ENCODE results near the gene CPB2. TPM values are rescaled to one million over a fixed set of nuclear protein-coding genes. Genes with fewer than 3 reads are reported as not detected.

The CPB2 gene
- total RNA-seq, 1 experiment from 2014 or later = 0.15 TPM

DNA sequence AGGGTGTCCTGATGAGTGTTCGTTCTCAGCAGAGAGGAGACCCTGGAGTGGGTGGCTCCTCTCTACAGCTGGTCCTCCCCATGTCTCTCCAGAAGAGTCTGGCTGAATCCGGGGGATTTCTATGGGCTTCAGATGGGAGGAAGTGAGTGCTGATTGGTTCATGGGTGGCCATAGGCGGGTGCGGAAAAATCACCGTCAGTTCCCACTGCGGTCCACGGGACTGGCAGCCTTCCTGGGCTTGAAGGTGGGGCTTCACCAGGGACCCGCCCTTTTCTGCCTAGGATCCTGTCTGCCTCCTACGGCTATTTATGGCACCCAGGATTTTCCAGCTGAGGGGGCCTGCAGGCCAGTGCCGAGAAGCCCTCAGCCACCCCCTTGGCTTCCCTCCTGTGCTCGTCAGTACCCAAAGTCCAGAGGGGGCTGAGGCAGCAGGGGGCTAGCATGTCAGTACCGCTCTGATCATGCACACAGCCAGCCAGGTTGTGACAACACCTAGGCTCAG is 18.4 kb downstream of the CPB2 start (continued):
- TF ChIP-seq CBX3 (IDR thresholded peaks at IDR 0.05; ENCODE audit: low read depth) (no peak), ELF1 (IDR thresholded peaks at IDR 0.05; ENCODE audit: borderline replicate concordance, low read depth) (no peak), JUND (IDR thresholded peaks at IDR 0.05) (no peak), SIN3A (IDR thresholded peaks at IDR 0.05; ENCODE audit: low read depth) (no peak), POLR2A (IDR thresholded peaks at IDR 0.05; ENCODE audit: borderline replicate concordance, extremely low read depth, insufficient read depth, insufficient read length) (no peak), SP1 (IDR thresholded peaks at IDR 0.05; ENCODE audit: low read depth) (no peak), ZNF274 (IDR thresholded peaks at IDR 0.05; ENCODE audit: low read depth, low read length) (no peak), SRF (IDR thresholded peaks at IDR 0.05; ENCODE audit: low read depth) (no peak), EZH2phosphoT487 (IDR thresholded peaks at IDR 0.05; ENCODE audit: borderline replicate concordance) (no peak), ZFX (IDR thresholded peaks at IDR 0.05) (no peak)

DNA sequence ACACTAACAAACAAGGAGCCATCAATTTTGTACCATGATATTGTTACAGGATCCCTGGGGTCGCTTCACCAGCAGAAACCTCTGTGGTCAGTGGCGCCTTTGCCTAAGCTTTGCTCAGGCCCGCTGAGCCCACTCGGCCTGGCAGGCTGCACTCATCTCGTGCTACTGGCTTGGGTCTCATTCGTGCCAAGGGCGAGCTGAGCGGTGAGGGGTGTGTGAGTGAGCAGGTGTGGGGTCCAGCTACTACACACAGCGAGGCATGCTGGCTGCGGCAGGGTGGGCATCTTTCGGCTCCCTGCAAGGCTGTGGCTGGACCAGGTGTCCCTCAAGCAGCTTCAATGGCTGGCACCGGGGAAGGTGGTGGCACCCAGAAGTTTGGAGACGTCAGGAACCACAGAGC is 19.1 kb downstream of the CPB2 start:
- intact Hi-C loops (cut with micrococcal nuclease) = no loop called here
- CTCF ChIA-PET = no interaction called here

More for the DNA sequence above, 19.1 kb downstream of the CPB2 start:
- Histone ChIP-seq H2AFZ (ENCODE audit: low read depth, low read length, poor library complexity, severe bottlenecking) (no peak overlapping the region), H3K9ac (ENCODE audit: low read length) (no peak overlapping the region), H3K27ac (ENCODE audit: low read depth, low read length) (no peak overlapping the region), H3K9me2 (ENCODE audit: insufficient read depth) (no peaks in the 10 kb centered on the region), H3K79me2 (ENCODE audit: insufficient read depth, low read length) (no peaks in the 10 kb centered on the region), H3K9me3 (ENCODE audit: control insufficient read depth in 1 of 2, insufficient read depth in 1 of 2, low read depth in 1 of 2, low read length in 2 of 2) (no peaks in the 10 kb centered on the region), H4K20me1 (ENCODE audit: insufficient read depth) (no peaks in the 10 kb centered on the region), H3K4me1 (ENCODE audit: control insufficient read depth in 1 of 2, insufficient read depth in 2 of 2, low read length in 2 of 2) (no peaks in the 10 kb centered on the region), H3K36me3 (ENCODE audit: control insufficient read depth in 1 of 2, insufficient read depth in 2 of 2, low read length in 2 of 2) (no peaks in the 10 kb centered on the region), H3K4me2 (ENCODE audit: low read length) (no peak overlapping the region), H3K27me3 (ENCODE audit: insufficient read depth, low read length) (no peaks in the 10 kb centered on the region), H3K4me3 (replicated peaks in 1 of 2; ENCODE audit: low read depth in 1 of 2, low read length in 2 of 2) (no peak overlapping the region)
- TF ChIP-seq ZNF274 (IDR thresholded peaks at IDR 0.05; ENCODE audit: low read depth, low read length) = no peak
- TF ChIP-seq EGR1 (IDR thresholded peaks at IDR 0.05; ENCODE audit: low read depth) = no peak
- TF ChIP-seq ZFX (IDR thresholded peaks at IDR 0.05) = no peak
- TF ChIP-seq POLR2AphosphoS5 (IDR thresholded peaks at IDR 0.05; ENCODE audit: low read depth, low read length) = no peak
- no peak for TF ChIP-seq POLR2A (IDR thresholded peaks at IDR 0.05; ENCODE audit: borderline replicate concordance, extremely low read depth, insufficient read depth, insufficient read length)
- no peak for TF ChIP-seq EZH2 (IDR thresholded peaks at IDR 0.05)
- TF ChIP-seq ELF1 (IDR thresholded peaks at IDR 0.05; ENCODE audit: borderline replicate concordance, low read depth) = no peak
- TF ChIP-seq CEBPB (IDR thresholded peaks at IDR 0.05; ENCODE audit: low read depth) = no peak
- no peak for TF ChIP-seq SP1 (IDR thresholded peaks at IDR 0.05; ENCODE audit: low read depth)
- TF ChIP-seq SIN3A (IDR thresholded peaks at IDR 0.05; ENCODE audit: low read depth) = no peak
- TF ChIP-seq RAD21 (IDR thresholded peaks at IDR 0.05; ENCODE audit: low read depth) = no peak
- TF ChIP-seq, protein P1, sequence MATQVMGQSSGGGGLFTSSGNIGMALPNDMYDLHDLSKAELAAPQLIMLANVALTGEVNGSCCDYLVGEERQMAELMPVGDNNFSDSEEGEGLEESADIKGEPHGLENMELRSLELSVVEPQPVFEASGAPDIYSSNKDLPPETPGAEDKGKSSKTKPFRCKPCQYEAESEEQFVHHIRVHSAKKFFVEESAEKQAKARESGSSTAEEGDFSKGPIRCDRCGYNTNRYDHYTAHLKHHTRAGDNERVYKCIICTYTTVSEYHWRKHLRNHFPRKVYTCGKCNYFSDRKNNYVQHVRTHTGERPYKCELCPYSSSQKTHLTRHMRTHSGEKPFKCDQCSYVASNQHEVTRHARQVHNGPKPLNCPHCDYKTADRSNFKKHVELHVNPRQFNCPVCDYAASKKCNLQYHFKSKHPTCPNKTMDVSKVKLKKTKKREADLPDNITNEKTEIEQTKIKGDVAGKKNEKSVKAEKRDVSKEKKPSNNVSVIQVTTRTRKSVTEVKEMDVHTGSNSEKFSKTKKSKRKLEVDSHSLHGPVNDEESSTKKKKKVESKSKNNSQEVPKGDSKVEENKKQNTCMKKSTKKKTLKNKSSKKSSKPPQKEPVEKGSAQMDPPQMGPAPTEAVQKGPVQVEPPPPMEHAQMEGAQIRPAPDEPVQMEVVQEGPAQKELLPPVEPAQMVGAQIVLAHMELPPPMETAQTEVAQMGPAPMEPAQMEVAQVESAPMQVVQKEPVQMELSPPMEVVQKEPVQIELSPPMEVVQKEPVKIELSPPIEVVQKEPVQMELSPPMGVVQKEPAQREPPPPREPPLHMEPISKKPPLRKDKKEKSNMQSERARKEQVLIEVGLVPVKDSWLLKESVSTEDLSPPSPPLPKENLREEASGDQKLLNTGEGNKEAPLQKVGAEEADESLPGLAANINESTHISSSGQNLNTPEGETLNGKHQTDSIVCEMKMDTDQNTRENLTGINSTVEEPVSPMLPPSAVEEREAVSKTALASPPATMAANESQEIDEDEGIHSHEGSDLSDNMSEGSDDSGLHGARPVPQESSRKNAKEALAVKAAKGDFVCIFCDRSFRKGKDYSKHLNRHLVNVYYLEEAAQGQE (IDR thresholded peaks at IDR 0.05; ENCODE audit: low read depth) = no peak
- TF ChIP-seq TCF7L2 (IDR thresholded peaks at IDR 0.05; ENCODE audit: borderline replicate concordance, extremely low read depth, insufficient read depth, insufficient read length) = no peak
- TF ChIP-seq JUND (IDR thresholded peaks at IDR 0.05) = no peak
- TF ChIP-seq YY1 (IDR thresholded peaks at IDR 0.05; ENCODE audit: extremely low read depth, insufficient replicate concordance, low read depth, low read length) = no peak
- TF ChIP-seq, protein P2, sequence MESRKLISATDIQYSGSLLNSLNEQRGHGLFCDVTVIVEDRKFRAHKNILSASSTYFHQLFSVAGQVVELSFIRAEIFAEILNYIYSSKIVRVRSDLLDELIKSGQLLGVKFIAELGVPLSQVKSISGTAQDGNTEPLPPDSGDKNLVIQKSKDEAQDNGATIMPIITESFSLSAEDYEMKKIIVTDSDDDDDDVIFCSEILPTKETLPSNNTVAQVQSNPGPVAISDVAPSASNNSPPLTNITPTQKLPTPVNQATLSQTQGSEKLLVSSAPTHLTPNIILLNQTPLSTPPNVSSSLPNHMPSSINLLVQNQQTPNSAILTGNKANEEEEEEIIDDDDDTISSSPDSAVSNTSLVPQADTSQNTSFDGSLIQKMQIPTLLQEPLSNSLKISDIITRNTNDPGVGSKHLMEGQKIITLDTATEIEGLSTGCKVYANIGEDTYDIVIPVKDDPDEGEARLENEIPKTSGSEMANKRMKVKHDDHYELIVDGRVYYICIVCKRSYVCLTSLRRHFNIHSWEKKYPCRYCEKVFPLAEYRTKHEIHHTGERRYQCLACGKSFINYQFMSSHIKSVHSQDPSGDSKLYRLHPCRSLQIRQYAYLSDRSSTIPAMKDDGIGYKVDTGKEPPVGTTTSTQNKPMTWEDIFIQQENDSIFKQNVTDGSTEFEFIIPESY (IDR thresholded peaks at IDR 0.05; ENCODE audit: extremely low read depth, insufficient replicate concordance, low read length) = no peak
- no peak for TF ChIP-seq SRF (IDR thresholded peaks at IDR 0.05; ENCODE audit: low read depth)
- no peak for TF ChIP-seq FOSL1 (IDR thresholded peaks at IDR 0.05; ENCODE audit: low read depth)
- no TSS peak for BruUV-seq (replicated peaks)
- POLR2A ChIA-PET = no interaction called here
- ATAC-seq (no peak), DNase-seq (ENCODE audit: low read depth, low spot score) (no peak)
- RAD21 ChIA-PET (ENCODE audit: low non-redundant PET in 1 of 2, low total read pairs in 2 of 2, uncharacterized antibody in 2 of 2, unreplicated experiment in 2 of 2) = no interaction called here

Data from HCT116 (cell line).